Neural progenitor cell (in vitro differentiated cells): ENCODE data around the gene TFF2. TPM values are rescaled to one million over a fixed set of nuclear protein-coding genes. Genes with fewer than 3 reads are reported as not detected.

Experiments
- DNase-seq: peaks from one replicate; pipeline ENCODE4 v3.0.0-alpha.2; 2016; ENCODE audit warnings: low spot score
- H2AFZ ChIP-seq: fragments of 200-600 bp; sonication (generic); replicated peaks from 2 replicates; pipeline ENCODE4 v1.6.1; 2016; ENCODE audit warnings: antibody characterized with exemption
- H3F3A ChIP-seq: fragments of 200-600 bp; sonication (generic); 2 replicates; pipeline ENCODE4 v1.6.1; 2016; ENCODE audit warnings: antibody characterized with exemption, low read depth
- H3K27ac ChIP-seq: fragments of 200-600 bp; sonication (generic); 2 replicates; pipeline ENCODE4 v1.5.1; 2016; ENCODE audit warnings: mild to moderate bottlenecking
- H3K27me3 ChIP-seq: fragments of 200-600 bp; sonication (generic); 2 replicates; pipeline ENCODE4 v1.6.1; 2016; ENCODE audit warnings: mild to moderate bottlenecking, moderate library complexity
- H3K36me3 ChIP-seq: fragments of 200-600 bp; sonication (generic); 2 replicates; pipeline ENCODE4 v1.5.1; 2016
- H3K4me1 ChIP-seq: fragments of 200-600 bp; sonication (generic); 2 replicates; pipeline ENCODE4 v1.6.1; 2016; ENCODE audit warnings: mixed run types
- H3K4me2 ChIP-seq: fragments of 200-600 bp; sonication (generic); 2 replicates; pipeline ENCODE4 v1.6.1; 2016
- H3K4me3 ChIP-seq: fragments of 200-600 bp; sonication (generic); 2 replicates; pipeline ENCODE4 v1.5.1; 2016
- H3K79me2 ChIP-seq: fragments of 200-600 bp; sonication (generic); 2 replicates; pipeline ENCODE4 v1.6.1; 2016; ENCODE audit warnings: low read depth
- H3K9ac ChIP-seq: fragments of 200-600 bp; sonication (generic); 2 replicates; pipeline ENCODE4 v1.6.1; 2016
- H3K9me3 ChIP-seq: fragments of 200-600 bp; sonication (generic); 2 replicates; pipeline ENCODE4 v1.5.1; 2016; ENCODE audit warnings: low read depth
- H4K20me1 ChIP-seq: fragments of 200-600 bp; sonication (generic); 2 replicates; pipeline ENCODE4 v1.6.1; 2016; ENCODE audit warnings: low read depth
- H3K27ac Mint-ChIP-seq: 3 replicates; pipeline ENCODE4 v1.8.0; 2021; ENCODE audit warnings: mixed read lengths
- H3K27me3 Mint-ChIP-seq: 2 replicates; pipeline ENCODE4 v1.8.0; 2022; ENCODE audit warnings: low read depth, mild to moderate bottlenecking, inconsistent platforms, moderate library complexity, mixed read lengths; ENCODE audit not compliant: insufficient read depth
- H3K36me3 Mint-ChIP-seq: 3 replicates; pipeline ENCODE4 v1.8.0; 2021; ENCODE audit warnings: mixed read lengths
- H3K4me1 Mint-ChIP-seq: 3 replicates; pipeline ENCODE4 v1.8.0; 2021; ENCODE audit warnings: mixed read lengths
- H3K4me3 Mint-ChIP-seq: 3 replicates; pipeline ENCODE4 v1.8.0; 2021; ENCODE audit warnings: mild to moderate bottlenecking, moderate library complexity, mixed read lengths
- H3K9me3 Mint-ChIP-seq: 3 replicates; pipeline ENCODE4 v1.8.0; 2020; ENCODE audit warnings: mixed read lengths
- CTCF ChIP-seq: fragments of 200-600 bp; sonication (generic); IDR thresholded peaks from 2 replicates; pipeline ENCODE4 v1.5.1; 2017; ENCODE audit warnings: antibody characterized with exemption, mild to moderate bottlenecking
- EZH2 ChIP-seq: fragments of 200-600 bp; sonication (generic); IDR thresholded peaks from 2 replicates; pipeline ENCODE4 v1.6.1; 2017; ENCODE audit warnings: antibody characterized with exemption, mild to moderate bottlenecking, moderate library complexity
- EZH2phosphoT487 ChIP-seq: fragments of 200-600 bp; sonication (generic); IDR thresholded peaks from 2 replicates; pipeline ENCODE4 v1.6.1; 2017; ENCODE audit warnings: antibody characterized with exemption
- total RNA-seq: library from RNA; depleted of rRNA; stranded (reverse); fragments of >200 nt; gene quantifications from 2 replicates; pipeline ENCODE4 v1.2.3, GENCODE V29; 2015; ENCODE audit warnings: low replicate concordance

The TFF2 gene
- total RNA-seq, 1 donor from 2014 or later = not detected

GRCh38 chr21:42304556-42305454, 46.0 kb downstream of the TFF2 start:
- TF ChIP-seq EZH2 = no peak
- no peak for TF ChIP-seq EZH2phosphoT487
- TF ChIP-seq CTCF = no peak
- no peak overlapping the region for H3K4me3 Mint-ChIP-seq
- H3K4me3 ChIP-seq = no peak overlapping the region
- no peak overlapping the region for H3K9ac ChIP-seq
- H3F3A ChIP-seq = no peaks in the 10 kb centered on the region
- H3K9me3 Mint-ChIP-seq = no peaks in the 10 kb centered on the region
- DNase-seq = no peak
- H2AFZ ChIP-seq = no peak overlapping the region
- no peaks in the 10 kb centered on the region for H3K9me3 ChIP-seq
- no peaks in the 10 kb centered on the region for H3K79me2 ChIP-seq
- H3K36me3 Mint-ChIP-seq = no peaks in the 10 kb centered on the region
- H3K4me2 ChIP-seq = no peak overlapping the region
- no peak overlapping the region for H3K27ac ChIP-seq
- H3K27me3 Mint-ChIP-seq = peaks cover under 1% of the 10 kb centered on the region
- H3K4me1 ChIP-seq = peaks cover under 1% of the 10 kb centered on the region
- H3K36me3 ChIP-seq = no peaks in the 10 kb centered on the region
- no peak overlapping the region for H3K27ac Mint-ChIP-seq
- H3K4me1 Mint-ChIP-seq = peaks cover 16% of the 10 kb centered on the region
- no peaks in the 10 kb centered on the region for H3K27me3 ChIP-seq
- H4K20me1 ChIP-seq = no peaks in the 10 kb centered on the region

GRCh38 chr21:42303443-42303842, 47.4 kb downstream of the TFF2 start:
- Histone ChIP-seq H2AFZ (no peak overlapping the region), H3K4me1 (peaks cover 5% of the 10 kb centered on the region), H3K9ac (no peak overlapping the region), H3K4me2 (no peak overlapping the region), H3K4me3 (no peak overlapping the region), H3K36me3 (no peaks in the 10 kb centered on the region), H3K79me2 (no peaks in the 10 kb centered on the region), H3K27me3 (no peaks in the 10 kb centered on the region), H3F3A (no peaks in the 10 kb centered on the region), H3K9me3 (no peaks in the 10 kb centered on the region), H3K27ac (no peak overlapping the region), H4K20me1 (no peaks in the 10 kb centered on the region)
- no peak for TF ChIP-seq CTCF
- no peak for TF ChIP-seq EZH2phosphoT487
- no peak for TF ChIP-seq EZH2
- Mint-ChIP-seq H3K27me3 (peaks cover under 1% of the 10 kb centered on the region), H3K9me3 (no peaks in the 10 kb centered on the region), H3K4me1 (peaks cover 11% of the 10 kb centered on the region), H3K36me3 (no peaks in the 10 kb centered on the region), H3K4me3 (no peak overlapping the region), H3K27ac (no peak overlapping the region)
- DNase-seq = no peak

GRCh38 chr21:42302794-42303193, 48.0 kb downstream of the TFF2 start:
- Mint-ChIP-seq H3K27me3 (peaks cover 2% of the 10 kb centered on the region), H3K27ac (no peak overlapping the region)

More at GRCh38 chr21:42302794-42303193, 48.0 kb downstream of the TFF2 start:
- no peaks in the 10 kb centered on the region for H3K9me3 ChIP-seq
- no peak for TF ChIP-seq EZH2
- no peak for TF ChIP-seq EZH2phosphoT487
- no peaks in the 10 kb centered on the region for H3K79me2 ChIP-seq
- no peak overlapping the region for H3K4me3 Mint-ChIP-seq
- H3K36me3 Mint-ChIP-seq = no peaks in the 10 kb centered on the region
- no peak overlapping the region for H2AFZ ChIP-seq
- H3K4me2 ChIP-seq = no peak overlapping the region
- no peaks in the 10 kb centered on the region for H3K9me3 Mint-ChIP-seq
- no peaks in the 10 kb centered on the region for H3F3A ChIP-seq
- no peak for DNase-seq
- no peak overlapping the region for H3K4me3 ChIP-seq
- no peaks in the 10 kb centered on the region for H3K27me3 ChIP-seq
- no peak overlapping the region for H3K27ac ChIP-seq
- H3K4me1 ChIP-seq = peaks cover 10% of the 10 kb centered on the region
- no peaks in the 10 kb centered on the region for H3K36me3 ChIP-seq
- H3K9ac ChIP-seq = no peak overlapping the region
- peaks cover 13% of the 10 kb centered on the region for H3K4me1 Mint-ChIP-seq
- no peaks in the 10 kb centered on the region for H4K20me1 ChIP-seq
